K562 (cell line): ENCODE data around the gene TMEM50B. TPM values are rescaled to one million over a fixed set of nuclear protein-coding genes. Genes with fewer than 3 reads are reported as not detected.

Source experiments
- ATAC-seq: fragments of 200-7000 bp; cut with Tn5 transposase; 3 replicates; pipeline ENCODE4 v1.9.1; 2020; ENCODE audit warnings: moderate library complexity
- BruUV-seq: library from RNA; stranded (reverse); fragments of 400-500 nt; replicated peaks from 2 replicates; lab custom pipeline; 2021; lab: Mats Ljungman, UMichigan
- CTCF ChIA-PET: fragments of 300-600 bp; formaldehyde crosslinking; extraction: SDS; loops from one replicate; lab custom pipeline; 2021; ENCODE audit warnings: low intra/inter-chr PET ratio; lab: Yijun Ruan, JAX
- POLR2A ChIA-PET: fragments of 300-600, 350-650 bp; sonication (Branson Sonifier 250); formaldehyde crosslinking; extraction: SDS; loops from one replicate; lab custom pipeline; 2021; ENCODE audit warnings: antibody characterized with exemption, inconsistent platforms; lab: Yijun Ruan, JAX
- DNase-seq, 4 experiments: peaks; one replicate each; pipeline versions ENCODE4 v3.0.0 to v3.0.0-alpha.2; 2011 to 2018; ENCODE audit warnings: low spot score in 3 of 4, mixed read lengths in 3 of 4; ENCODE audit errors: extremely low read depth in 1 of 4
- FAIRE-seq: peaks from 2 replicates; lab custom pipeline; 2011; peaks lifted over from hg19 to GRCh38; lab: Jason Lieb, UNC
- H2AFZ ChIP-seq: 2 replicates; pipeline ENCODE4 v1.6.0; 2011; ENCODE audit warnings: low read depth, low read length, control low read depth, inconsistent platforms
- H3K27ac ChIP-seq: fragments of 200-600 bp; 3 replicates; pipeline ENCODE4 v1.8.0; 2011; ENCODE audit warnings: low read depth, mild to moderate bottlenecking, control low read depth, inconsistent platforms, low read length, moderate library complexity, mixed read lengths; ENCODE audit errors: extremely low read depth
- H3K27me3 ChIP-seq, 2 experiments: fragments of 300-600 bp in 1 of 2; 2 replicates in 1 of 2; 3 replicates in 1 of 2; pipeline versions ENCODE4 v1.6.0 to v1.8.0; 2011; ENCODE audit warnings: inconsistent platforms in 2 of 2, low read length in 2 of 2, mild to moderate bottlenecking in 1 of 2, mixed read lengths in 1 of 2, moderate library complexity in 1 of 2; ENCODE audit not compliant: control insufficient read depth in 2 of 2, insufficient read depth in 2 of 2
- H3K36me3 ChIP-seq: fragments of 300-600 bp; 3 replicates; pipeline ENCODE4 v1.8.0; 2011; ENCODE audit warnings: mild to moderate bottlenecking, low read length, inconsistent platforms; ENCODE audit not compliant: control insufficient read depth, insufficient read depth
- H3K4me1 ChIP-seq, 2 experiments: fragments of 200-600 bp in 1 of 2; replicated peaks in 1 of 2; 2 replicates in 1 of 2; 3 replicates in 1 of 2; pipeline versions ENCODE4 v1.5.1 to v1.8.0; 2011; ENCODE audit warnings: inconsistent platforms in 2 of 2, low read length in 2 of 2, mild to moderate bottlenecking in 1 of 2, mixed read lengths in 1 of 2, moderate library complexity in 1 of 2; ENCODE audit not compliant: control insufficient read depth in 2 of 2, insufficient read depth in 2 of 2
- H3K4me2 ChIP-seq: 2 replicates; pipeline ENCODE4 v1.6.1; 2011; ENCODE audit warnings: low read length, control low read depth, inconsistent platforms, mixed read lengths; ENCODE audit not compliant: insufficient read depth
- H3K4me3 ChIP-seq: fragments of 200-600 bp; sonication (generic), shearing (Covaris generic); 2 replicates; pipeline ENCODE4 v1.5.1; 2016; ENCODE audit warnings: control low read depth, inconsistent platforms
- H3K79me2 ChIP-seq: fragments of 200-600 bp; 3 replicates; pipeline ENCODE4 v1.8.0; 2011; ENCODE audit warnings: low read length, inconsistent platforms; ENCODE audit not compliant: control insufficient read depth, insufficient read depth
- H3K9ac ChIP-seq, 2 experiments: 2 replicates each; pipeline versions ENCODE4 v1.6.0 to v1.6.1; 2011; ENCODE audit warnings: low read depth in 2 of 2, low read length in 2 of 2, control low read depth in 1 of 2, inconsistent platforms in 1 of 2, mild to moderate bottlenecking in 1 of 2, mixed read lengths in 1 of 2; ENCODE audit not compliant: insufficient read depth in 1 of 2
- H3K9me1 ChIP-seq: one replicate; pipeline ENCODE4 v1.6.0; 2011; ENCODE audit warnings: inconsistent platforms, mild to moderate bottlenecking, low read length, moderate library complexity; ENCODE audit not compliant: control insufficient read depth, insufficient read depth
- H3K9me3 ChIP-seq: replicated peaks from 2 replicates; pipeline ENCODE4 v1.5.1; 2011; ENCODE audit warnings: low read depth, low read length, inconsistent platforms; ENCODE audit not compliant: control insufficient read depth, insufficient read depth
- H4K20me1 ChIP-seq: replicated peaks from 2 replicates; pipeline ENCODE4 v1.6.1; 2011; ENCODE audit warnings: low read length, inconsistent platforms, mixed read lengths; ENCODE audit not compliant: control insufficient read depth, insufficient read depth
- BHLHE40 ChIP-seq: IDR thresholded peaks from 2 replicates; pipeline ENCODE4 v1.6.1; 2011; ENCODE audit warnings: low read length, improper control_type of control experiment
- HDAC2 ChIP-seq: fragments of 450-650 bp; IDR thresholded peaks from 2 replicates; pipeline ENCODE4 v1.6.1; 2016; ENCODE audit warnings: mild to moderate bottlenecking
- HNRNPUL1 ChIP-seq: fragments of 200-400 bp; formaldehyde crosslinking; IDR thresholded peaks from 2 replicates; pipeline ENCODE4 v1.6.1; 2017; ENCODE audit warnings: low read length
- KLF13 ChIP-seq: fragments of 450-650 bp; IDR thresholded peaks from 2 replicates; pipeline ENCODE4 v1.6.1; 2016; ENCODE audit warnings: missing genetic modification characterization, low read depth, mild to moderate bottlenecking, missing compliant biosample characterization, moderate library complexity, borderline replicate concordance
- NR2C2 ChIP-seq, 2 experiments: fragments of 200-800 bp in 1 of 2; sonication (Bioruptor generic) in 1 of 2; sonication (generic) in 1 of 2; formaldehyde crosslinking in 1 of 2; IDR thresholded peaks; 2 replicates each; pipeline versions ENCODE4 v1.6.1 to v1.8.0; 2016 to 2022; ENCODE audit warnings: mild to moderate bottlenecking in 1 of 2, missing compliant biosample characterization in 1 of 2, missing genetic modification characterization in 1 of 2, missing genetic modification reagents in 1 of 2
- PHF20 ChIP-seq: fragments of 450-650 bp; IDR thresholded peaks from 2 replicates; pipeline ENCODE4 v1.6.1; 2018; ENCODE audit not compliant: partially characterized antibody
- RAD51 ChIP-seq: fragments of 450-650 bp; IDR thresholded peaks from 2 replicates; pipeline ENCODE4 v1.7.1; 2016; ENCODE audit warnings: low read depth, mild to moderate bottlenecking, borderline replicate concordance
- STAT5A ChIP-seq: IDR thresholded peaks from 2 replicates; pipeline ENCODE4 v1.6.1; 2012; ENCODE audit warnings: low read length, inconsistent platforms, borderline replicate concordance
- TRIM24 ChIP-seq, 2 experiments: fragments of 450-650 bp; IDR thresholded peaks; 2 replicates each; pipeline ENCODE4 v1.6.1; 2016
- ZBTB1 ChIP-seq: sonication (generic); formaldehyde crosslinking; IDR thresholded peaks from 2 replicates; pipeline ENCODE4 v1.8.1; 2023; ENCODE audit warnings: missing genetic modification reagents, low read depth, mild to moderate bottlenecking, borderline replicate concordance
- ZEB2 ChIP-seq: fragments of 450-650 bp; IDR thresholded peaks from 2 replicates; pipeline ENCODE4 v1.6.1; 2016
- ZNF134 ChIP-seq: fragments of 250-450 bp; sonication (Bioruptor Pico); conservative IDR thresholded peaks from 2 replicates; pipeline ENCODE4 v1.4.0; 2020
- ZNF41 ChIP-seq: fragments of 250-450 bp; sonication (Bioruptor Pico); conservative IDR thresholded peaks from 2 replicates; pipeline ENCODE4 v1.4.0; 2020; ENCODE audit warnings: mild to moderate bottlenecking
- ZNF584 ChIP-seq: fragments of 200-800 bp; sonication (Bioruptor generic); IDR thresholded peaks from 2 replicates; pipeline ENCODE4 v1.6.1; 2016; ENCODE audit warnings: low read depth, mild to moderate bottlenecking, missing genetic modification characterization, missing compliant biosample characterization
- ZNF830 ChIP-seq: fragments of 250-450 bp; sonication (Bioruptor Pico); IDR thresholded peaks from 2 replicates; pipeline ENCODE4 v1.5.0; 2021; ENCODE audit warnings: mild to moderate bottlenecking
- WGBS: fragments of 100-300 bp; shearing (Covaris generic); methylation state at CpG from one replicate; pipeline ENCODE4 v1.1.6; 2016; ENCODE audit warnings: low coverage, mixed read lengths; ENCODE audit not compliant: insufficient coverage; ENCODE audit errors: missing lambda C conversion rate; 5-methylcytosine and 5-hydroxymethylcytosine counted together
- in situ Hi-C: fragments of 300-500 bp; cut with MboI; formaldehyde crosslinking; loops from 4 replicates; pipeline ENCODE4 v1.15.0; 2018; ENCODE audit warnings: inconsistent platforms, mixed read lengths
- intact Hi-C: fragments of 100-400 bp; cut with micrococcal nuclease; formaldehyde crosslinking; loops from 2 replicates; pipeline ENCODE4 v1.14.2; 2022
- polyA plus RNA-seq, 8 experiments: library from polyadenylated mRNA; depleted of rRNA in 4 of 8; stranded (reverse) in 5 of 8; unstranded in 3 of 8; fragments of >200 nt; fragmentation: Nextera tagmentation in 2 of 8; fragmentation: Illumina TruSeq in 1 of 8; extraction: Ambion mirVana in 2 of 8; extraction: Trizol in 1 of 8; gene quantifications; 2 replicates each; pipeline versions ENCODE4 v1.2.1 to v1.2.3, GENCODE V29; 2011 to 2014; ENCODE audit warnings: inconsistent platforms in 1 of 8, missing spikeins in 1 of 8
- total RNA-seq, 7 experiments: library from RNA; depleted of rRNA in 6 of 7; stranded (reverse); fragments of >200 nt in 6 of 7; fragmentation: Illumina TruSeq in 2 of 7; extraction: Trizol in 2 of 7; gene quantifications; 2 replicates each; pipeline versions ENCODE4 v1.2.1 to v1.2.3, GENCODE V29; 2011 to 2021; ENCODE audit warnings: low replicate concordance in 1 of 7
- TF ChIP-seq, protein P1 (sequence below): IDR thresholded peaks from 2 replicates; pipeline ENCODE4 v1.6.1; 2014; ENCODE audit warnings: antibody characterized with exemption
- TF ChIP-seq, protein P2 (sequence below), 2 experiments: fragments of 450-650 bp; IDR thresholded peaks; 2 replicates each; pipeline ENCODE4 v1.6.1; 2016
- TF ChIP-seq, protein P3 (sequence below): sonication (generic); formaldehyde crosslinking; IDR thresholded peaks from 2 replicates; pipeline ENCODE4 v1.8.1; 2023; ENCODE audit warnings: mild to moderate bottlenecking, missing genetic modification reagents

TMEM50B gene
- total and polyA plus RNA-seq, 9 of the 15 experiments (the other 6 are each of a cell fraction or from before 2014, with no cell fraction given), result 20.5 to 64.6 (median 28.9) TPM

DNA sequence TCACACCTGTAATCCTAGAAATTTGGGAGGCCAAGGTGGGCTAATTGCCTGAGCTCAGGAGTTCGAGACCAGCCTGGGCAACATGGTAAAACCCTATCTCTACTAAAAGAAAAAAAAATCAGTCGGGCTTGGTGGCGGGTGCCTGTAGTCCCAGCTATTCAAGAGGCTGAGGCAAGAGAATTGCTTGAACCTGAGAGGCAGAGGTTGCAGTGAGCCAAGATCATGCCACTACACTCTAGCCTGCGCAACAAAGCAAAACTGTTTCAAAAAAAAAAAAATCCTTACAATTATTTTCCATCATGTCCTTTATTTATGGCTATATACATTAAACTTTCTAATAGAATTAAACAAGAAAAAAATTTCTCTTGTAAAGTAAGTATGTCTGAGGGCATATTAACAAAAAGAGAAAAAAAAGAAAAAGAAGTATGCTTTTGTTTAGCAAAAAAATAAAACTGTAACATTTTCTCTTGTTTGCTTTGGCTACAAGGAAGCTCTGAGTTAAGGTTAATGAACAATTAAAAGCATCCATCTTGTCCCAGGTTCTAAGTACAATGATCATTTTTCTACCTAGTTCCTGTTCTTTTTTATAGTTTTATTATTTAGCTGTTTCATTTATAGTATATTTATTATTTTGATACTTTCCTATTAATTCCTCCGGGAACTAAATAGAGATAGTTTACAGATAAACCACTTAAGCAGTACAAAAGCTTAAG is 18.1 kb downstream of the TMEM50B start (continued):
- TF ChIP-seq TRIM24 (IDR thresholded peaks at IDR 0.05), result no peak
- no peak for TF ChIP-seq ZNF134 (CRISPR knock-in tag)
- no peak for TF ChIP-seq BHLHE40
- no peak for TF ChIP-seq NR2C2 (CRISPR knock-in tag; IDR thresholded peaks at IDR 0.05)
- no peak for TF ChIP-seq NR2C2 (tag; IDR thresholded peaks at IDR 0.05)
- no peak for TF ChIP-seq PHF20
- TF ChIP-seq HDAC2, result no peak
- TF ChIP-seq, protein P1, sequence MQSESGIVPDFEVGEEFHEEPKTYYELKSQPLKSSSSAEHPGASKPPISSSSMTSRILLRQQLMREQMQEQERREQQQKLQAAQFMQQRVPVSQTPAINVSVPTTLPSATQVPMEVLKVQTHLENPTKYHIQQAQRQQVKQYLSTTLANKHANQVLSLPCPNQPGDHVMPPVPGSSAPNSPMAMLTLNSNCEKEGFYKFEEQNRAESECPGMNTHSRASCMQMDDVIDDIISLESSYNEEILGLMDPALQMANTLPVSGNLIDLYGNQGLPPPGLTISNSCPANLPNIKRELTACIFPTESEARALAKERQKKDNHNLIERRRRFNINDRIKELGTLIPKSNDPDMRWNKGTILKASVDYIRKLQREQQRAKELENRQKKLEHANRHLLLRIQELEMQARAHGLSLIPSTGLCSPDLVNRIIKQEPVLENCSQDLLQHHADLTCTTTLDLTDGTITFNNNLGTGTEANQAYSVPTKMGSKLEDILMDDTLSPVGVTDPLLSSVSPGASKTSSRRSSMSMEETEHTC, result no peak
- no peak for TF ChIP-seq ZNF41 (CRISPR knock-in tag)

DNA sequence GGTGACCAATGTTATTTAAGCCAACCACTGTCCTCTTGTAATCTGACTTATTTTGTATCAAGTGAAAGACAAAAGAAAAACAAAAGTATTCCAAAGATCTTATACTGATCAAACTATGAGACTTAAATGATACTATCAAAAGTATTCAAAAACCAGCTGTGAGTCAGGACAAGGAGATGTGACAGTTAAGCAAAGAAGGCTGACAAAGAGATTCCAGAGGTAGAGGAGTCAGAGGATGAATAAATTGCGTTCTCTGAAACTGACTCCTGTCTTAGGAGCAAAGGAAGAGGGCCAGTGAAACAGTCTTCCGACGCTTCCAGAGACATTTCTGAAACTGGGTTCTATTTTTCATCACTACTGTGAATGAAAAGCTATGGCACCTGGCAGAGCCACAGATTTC is 20.9 kb downstream of the TMEM50B start:
- no peak overlapping the region for H3K27ac ChIP-seq
- no peak overlapping the region for H2AFZ ChIP-seq
- H3K79me2 ChIP-seq, result no peaks in the 10 kb centered on the region
- peak; percentile 6 for FAIRE-seq
- no peaks in the 10 kb centered on the region for H4K20me1 ChIP-seq
- in situ Hi-C loops (no loop called here), intact Hi-C loops (no loop called here)
- DNase-seq, result no peak
- peaks cover 55% of the 10 kb centered on the region; the same call in 2 of the 3 replicates for H3K36me3 ChIP-seq
- BruUV-seq, result no TSS peak
- H3K4me3 ChIP-seq, result no peak overlapping the region
- ChIA-PET CTCF (no interaction called here), POLR2A (interaction anchor here (0.6 to 1.0 kb wide), 2 partner anchors 15 to 28 kb away, joined by 3 read pairs; no protein-coding TSS in a partner anchor)
- WGBS, result 95% methylated on average over 3 of the region's 3 CpGs
- no peak for ATAC-seq
- no peaks in the 10 kb centered on the region for H3K4me1 ChIP-seq
- no peaks in the 10 kb centered on the region for H3K27me3 ChIP-seq
- H3K9me1 ChIP-seq, result no peaks in the 10 kb centered on the region
- H3K9me3 ChIP-seq, result no peaks in the 10 kb centered on the region
- no peak overlapping the region for H3K4me2 ChIP-seq
- H3K9ac ChIP-seq, result no peak overlapping the region
- TF ChIP-seq, protein P2, sequence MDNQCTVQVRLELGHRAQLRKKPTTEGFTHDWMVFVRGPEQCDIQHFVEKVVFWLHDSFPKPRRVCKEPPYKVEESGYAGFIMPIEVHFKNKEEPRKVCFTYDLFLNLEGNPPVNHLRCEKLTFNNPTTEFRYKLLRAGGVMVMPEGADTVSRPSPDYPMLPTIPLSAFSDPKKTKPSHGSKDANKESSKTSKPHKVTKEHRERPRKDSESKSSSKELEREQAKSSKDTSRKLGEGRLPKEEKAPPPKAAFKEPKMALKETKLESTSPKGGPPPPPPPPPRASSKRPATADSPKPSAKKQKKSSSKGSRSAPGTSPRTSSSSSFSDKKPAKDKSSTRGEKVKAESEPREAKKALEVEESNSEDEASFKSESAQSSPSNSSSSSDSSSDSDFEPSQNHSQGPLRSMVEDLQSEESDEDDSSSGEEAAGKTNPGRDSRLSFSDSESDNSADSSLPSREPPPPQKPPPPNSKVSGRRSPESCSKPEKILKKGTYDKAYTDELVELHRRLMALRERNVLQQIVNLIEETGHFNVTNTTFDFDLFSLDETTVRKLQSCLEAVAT (IDR thresholded peaks at IDR 0.05), result no peak
- no peak for TF ChIP-seq ZEB2
- TF ChIP-seq KLF13 (tag), result no peak
- TF ChIP-seq ZNF584 (CRISPR knock-in tag), result no peak
- no peak for TF ChIP-seq ZNF830 (CRISPR knock-in tag)
- TF ChIP-seq ZBTB1 (CRISPR knock-in tag), result no peak
- TF ChIP-seq RAD51, result no peak
- TF ChIP-seq, protein P3, sequence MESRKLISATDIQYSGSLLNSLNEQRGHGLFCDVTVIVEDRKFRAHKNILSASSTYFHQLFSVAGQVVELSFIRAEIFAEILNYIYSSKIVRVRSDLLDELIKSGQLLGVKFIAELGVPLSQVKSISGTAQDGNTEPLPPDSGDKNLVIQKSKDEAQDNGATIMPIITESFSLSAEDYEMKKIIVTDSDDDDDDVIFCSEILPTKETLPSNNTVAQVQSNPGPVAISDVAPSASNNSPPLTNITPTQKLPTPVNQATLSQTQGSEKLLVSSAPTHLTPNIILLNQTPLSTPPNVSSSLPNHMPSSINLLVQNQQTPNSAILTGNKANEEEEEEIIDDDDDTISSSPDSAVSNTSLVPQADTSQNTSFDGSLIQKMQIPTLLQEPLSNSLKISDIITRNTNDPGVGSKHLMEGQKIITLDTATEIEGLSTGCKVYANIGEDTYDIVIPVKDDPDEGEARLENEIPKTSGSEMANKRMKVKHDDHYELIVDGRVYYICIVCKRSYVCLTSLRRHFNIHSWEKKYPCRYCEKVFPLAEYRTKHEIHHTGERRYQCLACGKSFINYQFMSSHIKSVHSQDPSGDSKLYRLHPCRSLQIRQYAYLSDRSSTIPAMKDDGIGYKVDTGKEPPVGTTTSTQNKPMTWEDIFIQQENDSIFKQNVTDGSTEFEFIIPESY, result no peak
- TF ChIP-seq HNRNPUL1, result no peak
- no peak for TF ChIP-seq STAT5A
